DMS79 treated with DMSO at 0.1 percent for 48 hours (cell line): ENCODE data around the gene POLQ.
"Not testable (repeated sequence)": the region's sequence is repeated elsewhere in the genome, so short reads cannot be mapped to it uniquely, and the experiment has no call there.

Experiments used
- DNase-seq: peaks from one replicate; lab custom pipeline; 2025; lab: John Stamatoyannopoulos, UW

POLQ gene

DNA sequence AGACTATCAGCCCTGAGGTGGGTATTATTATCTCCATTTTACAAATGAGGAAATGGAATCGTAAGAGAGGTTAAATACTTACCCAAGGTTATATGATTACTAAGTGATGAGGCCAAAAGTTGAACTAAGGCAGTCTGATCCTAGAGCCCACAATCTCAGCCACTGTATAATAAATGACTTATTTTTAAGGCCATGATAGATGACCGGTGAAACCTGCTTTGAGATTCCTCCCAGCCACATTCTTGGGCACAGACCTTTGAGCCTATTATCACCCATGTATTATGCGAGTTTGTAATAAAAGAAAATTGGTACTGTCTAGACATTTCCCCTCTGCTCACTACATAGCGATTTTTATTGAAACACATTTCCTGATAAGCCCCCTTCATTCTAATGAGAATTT lies 37.4 kb downstream of the POLQ start:
- no peak for DNase-seq

- DNase-seq: no peak
Observed at GRCh38 chr3:121505256-121505655, 40.5 kb downstream of the POLQ start.

DNA sequence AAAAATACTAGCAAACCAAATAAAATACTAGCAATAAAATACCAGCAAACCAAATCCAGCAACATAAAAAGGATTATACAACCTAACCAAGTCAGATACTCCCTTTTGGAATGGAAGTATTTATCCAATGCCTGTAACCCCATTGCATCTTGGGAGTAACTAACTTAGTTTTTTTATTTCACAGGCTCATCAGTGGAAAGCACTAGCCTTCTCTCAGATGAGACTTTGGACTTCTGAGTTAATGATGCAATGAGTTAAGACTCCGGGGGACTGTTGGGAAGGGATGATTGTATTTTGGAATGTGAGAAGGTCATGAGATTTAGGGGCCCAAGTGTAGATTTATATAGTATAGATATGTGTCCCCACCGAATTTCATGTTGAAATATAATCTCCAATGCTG lies 41.2 kb downstream of the POLQ start:
- DNase-seq: no peak

- DNase-seq: no peak
Observed at GRCh38 chr3:121496786-121497185, 49.0 kb downstream of the POLQ start.

DNA sequence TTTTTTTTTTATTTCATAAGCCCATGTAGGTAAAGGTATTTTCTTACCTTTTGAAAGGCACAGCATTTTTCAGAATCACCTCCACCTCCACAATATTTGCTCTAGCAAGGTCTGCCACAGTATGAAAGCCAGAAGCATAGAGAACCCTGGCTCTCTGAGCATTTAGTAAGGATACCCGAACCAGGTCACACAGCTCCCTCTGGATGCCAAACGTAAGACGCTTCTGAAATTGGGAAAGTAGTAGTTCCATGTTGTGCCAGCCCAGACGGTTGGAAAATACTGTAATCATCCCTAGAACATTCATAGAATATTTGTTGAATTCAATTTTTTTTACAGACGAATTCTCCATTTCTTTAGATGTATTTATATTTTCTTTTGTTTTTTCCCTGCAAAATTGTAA lies 52.4 kb downstream of the POLQ start:
- DNase-seq: no peak

GRCh38 chr3:121491683-121492320 lies 54.0 kb downstream of the POLQ start:
- no peak for DNase-seq

DNA sequence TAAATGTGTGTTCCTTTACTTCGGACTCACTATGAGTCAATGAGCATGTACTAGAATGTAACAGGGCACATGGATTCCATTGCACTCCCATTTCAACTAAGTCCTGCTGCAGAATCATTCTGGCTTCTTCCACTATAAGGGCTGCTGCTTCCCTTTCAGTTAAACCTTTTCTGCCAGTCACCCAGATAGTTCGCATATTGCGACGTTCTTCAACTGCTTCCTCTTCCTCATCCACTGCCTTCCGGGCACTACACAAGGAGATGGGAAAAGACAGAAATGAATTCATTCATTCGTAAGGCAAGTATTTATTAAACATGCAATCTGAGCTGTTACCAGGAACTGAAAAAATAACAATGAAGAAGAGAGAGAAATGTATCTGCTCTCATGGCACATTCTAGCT lies 55.6 kb downstream of the POLQ start:
- DNase-seq: no peak

DNA sequence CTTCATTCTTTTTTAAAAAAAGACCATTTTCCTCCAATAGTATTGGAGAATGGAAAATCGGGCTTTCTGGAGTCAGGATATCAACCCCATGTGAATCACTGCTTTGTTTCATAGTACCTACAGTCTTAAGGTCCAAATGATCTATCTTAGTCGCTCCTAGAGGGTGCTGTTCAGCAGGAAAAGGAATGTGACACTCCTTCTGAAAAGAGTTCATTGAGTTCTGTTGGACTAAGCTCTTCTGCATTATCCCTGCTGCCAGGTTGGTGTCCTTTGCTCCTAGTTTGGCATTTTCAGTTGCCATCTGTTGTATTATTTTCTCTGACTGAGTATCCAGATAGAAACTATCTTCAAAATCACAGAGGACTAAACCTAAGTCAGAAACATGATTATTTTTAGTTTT lies 57.2 kb downstream of the POLQ start:
- no peak for DNase-seq

GRCh38 chr3:121483290-121483689 lies 62.5 kb downstream of the POLQ start:
- no peak for DNase-seq

DNA sequence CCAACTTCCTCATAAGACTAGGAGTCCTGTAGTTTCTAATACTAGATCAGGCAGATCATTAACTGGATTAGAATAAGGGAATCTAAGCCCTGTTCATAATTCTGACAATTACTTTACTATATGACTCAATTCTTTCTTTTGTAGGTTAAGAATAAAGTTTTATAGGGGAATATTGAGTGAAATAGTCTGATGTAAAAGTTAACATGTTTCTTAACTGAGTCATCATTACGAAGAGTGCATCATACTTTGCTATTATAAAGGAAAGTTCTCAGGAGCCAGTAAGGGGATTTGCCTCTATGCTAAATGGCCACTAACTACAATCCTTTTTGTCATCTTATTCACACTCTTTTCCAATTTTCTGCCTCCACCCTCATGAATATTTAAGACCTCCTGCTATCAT lies 63.1 kb downstream of the POLQ start:
- DNase-seq: no peak

DNA sequence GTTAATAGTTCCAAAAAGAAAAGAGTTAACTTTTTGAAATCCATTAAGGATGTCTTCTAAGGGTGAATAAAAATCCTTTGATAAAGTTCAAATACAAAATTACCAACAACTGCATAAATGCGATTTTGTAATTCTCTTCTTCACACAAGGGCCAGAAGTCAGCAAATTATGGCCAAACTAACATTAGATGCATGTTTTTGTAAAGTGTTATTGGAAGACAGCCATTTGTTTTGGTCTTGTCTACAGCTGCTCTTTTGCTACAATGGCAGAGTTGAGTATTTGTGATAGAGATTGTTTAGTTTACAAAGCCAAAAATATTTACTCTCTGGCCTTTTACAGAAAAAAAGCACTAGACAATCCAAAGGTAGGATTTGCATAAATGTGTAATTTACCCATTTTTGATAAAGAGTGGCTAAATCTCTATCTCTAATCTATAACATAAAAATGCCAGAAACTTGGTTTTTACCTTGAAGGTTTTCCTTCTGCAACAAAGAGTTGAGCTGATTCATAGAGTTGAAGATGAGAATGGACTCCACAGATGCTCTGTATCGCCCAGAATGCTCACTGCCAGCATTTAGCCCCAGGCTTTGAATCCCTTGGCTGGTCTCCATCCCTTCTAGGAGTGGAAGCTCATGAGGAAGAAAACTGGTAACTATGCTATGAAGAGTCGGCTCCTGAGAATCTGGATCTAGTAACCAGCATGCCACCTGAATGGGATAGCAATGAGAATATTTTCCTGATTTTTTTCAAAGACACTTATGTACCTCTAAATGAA lies 64.5 kb downstream of the POLQ start:
- no peak for DNase-seq

- no peak for DNase-seq
Observed at GRCh38 chr3:121477589-121477988, 68.2 kb downstream of the POLQ start.

GRCh38 chr3:121473001-121473400 lies 72.8 kb downstream of the POLQ start:
- no peak for DNase-seq

GRCh38 chr3:121467085-121467484 lies 78.7 kb downstream of the POLQ start:
- no peak for DNase-seq

DNA sequence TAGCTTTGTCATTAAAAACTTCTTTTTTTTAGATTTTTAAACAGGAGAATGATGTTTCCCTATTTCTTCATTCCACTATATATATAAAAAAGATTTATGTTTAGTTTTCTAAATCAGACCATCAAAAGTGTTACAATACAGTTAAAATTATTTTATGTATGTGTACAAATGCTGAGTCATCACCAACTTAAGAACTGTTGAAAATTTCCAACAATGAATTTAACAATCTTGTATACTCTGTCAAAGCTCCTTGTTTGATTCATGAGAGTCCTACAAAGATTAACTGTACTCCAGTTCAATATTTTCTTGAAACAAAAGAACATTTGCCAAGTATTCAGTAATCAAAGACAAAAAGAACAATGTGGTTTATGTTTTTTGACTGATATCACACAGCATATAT lies 82.0 kb downstream of the POLQ start:
- DNase-seq: no peak

GRCh38 chr3:121462565-121462964 lies 83.2 kb downstream of the POLQ start:
- no peak for DNase-seq

GRCh38 chr3:121451752-121452151 lies 94.0 kb downstream of the POLQ start:
- not testable (repeated sequence) for DNase-seq

- no peak for DNase-seq
Observed at GRCh38 chr3:121443456-121443855, 102.3 kb downstream of the POLQ start.

GRCh38 chr3:121436641-121437040 lies 109.1 kb downstream of the POLQ start:
- DNase-seq: peak; percentile 21

GRCh38 chr3:121436074-121436473 lies 109.7 kb downstream of the POLQ start:
- no peak for DNase-seq

GRCh38 chr3:121431726-121432517 lies 113.9 kb downstream of the POLQ start:
- peak; percentile 70 for DNase-seq

DNA sequence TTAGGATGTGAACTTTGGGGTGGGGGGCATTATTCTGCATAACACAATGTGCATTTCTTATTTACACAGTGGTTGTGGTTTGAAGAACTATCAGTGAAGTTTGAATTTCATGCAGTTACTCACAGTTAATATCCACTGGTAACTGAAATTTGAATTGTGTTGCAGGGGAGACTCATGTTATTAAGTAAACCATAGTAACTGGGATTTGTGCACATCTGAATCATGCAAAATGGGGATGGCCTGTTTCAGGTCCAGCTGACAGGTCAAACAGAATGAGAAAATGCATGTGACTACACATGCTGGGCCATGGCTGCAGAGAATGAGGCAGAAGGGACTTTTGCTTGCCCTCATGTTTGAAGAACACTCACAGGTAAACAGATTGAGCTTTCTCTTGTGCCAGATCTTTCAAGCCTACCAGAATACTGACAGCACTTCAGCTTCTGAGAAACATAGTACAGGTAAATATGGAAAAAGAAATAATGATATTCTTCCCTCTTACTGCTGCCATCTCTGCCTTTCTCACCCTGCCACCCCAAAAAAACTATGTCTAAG lies 115.0 kb downstream of the POLQ start:
- DNase-seq: no peak

DNA sequence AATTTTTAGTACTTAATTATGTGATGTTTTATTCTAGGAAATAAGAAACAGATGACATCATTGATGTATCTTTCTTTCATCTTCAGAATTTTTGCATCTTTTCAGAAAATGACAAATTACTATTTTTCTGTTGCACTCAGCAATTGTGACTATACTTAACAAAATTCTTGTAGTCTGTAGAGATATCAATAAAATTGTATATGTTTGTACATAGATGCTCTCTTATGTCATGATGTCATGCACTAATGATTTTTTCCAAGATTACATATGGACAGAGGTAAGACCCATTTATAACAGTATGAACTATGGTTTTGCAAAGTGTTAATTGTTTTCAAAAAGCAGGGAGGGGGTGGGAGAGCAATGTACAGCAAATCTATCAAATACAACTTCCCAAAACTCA lies 121.2 kb downstream of the POLQ start:
- DNase-seq: no peak
